NT2/D1 (cell line): ENCODE data around the gene CRB1.

Experiments used
- DNase-seq: peaks from one replicate; pipeline ENCODE4 v3.0.0-alpha.2; 2011; ENCODE audit warnings: low read depth, low spot score
- H3K27me3 ChIP-seq: 2 replicates; pipeline ENCODE4 v1.6.0; 2011; ENCODE audit warnings: mild to moderate bottlenecking; ENCODE audit not compliant: insufficient read length, insufficient read depth
- H3K36me3 ChIP-seq: 2 replicates; pipeline ENCODE4 v1.6.1; 2011; ENCODE audit warnings: mild to moderate bottlenecking, low read length, mixed read lengths; ENCODE audit not compliant: insufficient read depth, insufficient read length
- H3K4me1 ChIP-seq: 2 replicates; pipeline ENCODE4 v1.5.1; 2011; ENCODE audit not compliant: insufficient read depth, insufficient read length
- H3K4me3 ChIP-seq: 2 replicates; pipeline ENCODE4 v1.5.1; 2011; ENCODE audit warnings: low read depth; ENCODE audit not compliant: insufficient read length
- H3K9ac ChIP-seq: 2 replicates; pipeline ENCODE4 v1.6.0; 2011; ENCODE audit warnings: low read depth; ENCODE audit not compliant: insufficient read length
- H3K9me3 ChIP-seq: 2 replicates; pipeline ENCODE4 v1.5.1; 2011; ENCODE audit warnings: mild to moderate bottlenecking, low read length; ENCODE audit not compliant: insufficient read depth
- SUZ12 ChIP-seq: IDR thresholded peaks from 2 replicates; pipeline ENCODE4 v1.6.1; 2011; ENCODE audit not compliant: insufficient read length, insufficient read depth; ENCODE audit errors: extremely low read depth
- YY1 ChIP-seq: IDR thresholded peaks from 2 replicates; pipeline ENCODE4 v1.6.1; 2011; ENCODE audit not compliant: insufficient read length, insufficient read depth
- ZNF274 ChIP-seq: IDR thresholded peaks from 2 replicates; pipeline ENCODE4 v1.6.1; 2011; ENCODE audit warnings: mild to moderate bottlenecking, low read depth, low read length

The CRB1 gene

DNA sequence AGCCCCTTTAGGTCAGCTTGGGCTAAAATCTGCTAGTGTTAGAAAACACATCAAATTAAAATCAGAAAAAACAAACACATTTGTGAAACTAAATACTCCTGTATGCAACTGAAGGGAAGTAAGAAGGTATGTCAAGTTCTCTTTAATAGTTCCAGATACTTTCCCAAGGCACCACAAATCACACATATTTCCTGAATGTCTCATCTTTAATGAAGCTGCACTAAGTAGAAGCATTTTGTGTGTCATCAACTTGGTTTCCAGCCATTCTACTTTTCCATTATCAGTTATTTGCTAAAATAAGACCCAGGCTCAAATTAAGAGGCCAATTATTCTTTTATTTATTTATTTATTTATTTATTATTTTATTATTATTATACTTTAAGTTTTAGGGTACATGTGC lies 34.7 kb downstream of the CRB1 start:
- H3K4me3 ChIP-seq: no peak overlapping the region
- no peaks in the 10 kb centered on the region for H3K36me3 ChIP-seq
- no peaks in the 10 kb centered on the region for H3K9me3 ChIP-seq
- TF ChIP-seq SUZ12: no peak
- TF ChIP-seq YY1: no peak
- no peak for TF ChIP-seq ZNF274
- H3K27me3 ChIP-seq: no peaks in the 10 kb centered on the region
- H3K9ac ChIP-seq: no peak overlapping the region
- no peaks in the 10 kb centered on the region for H3K4me1 ChIP-seq
- no peak for DNase-seq

DNA sequence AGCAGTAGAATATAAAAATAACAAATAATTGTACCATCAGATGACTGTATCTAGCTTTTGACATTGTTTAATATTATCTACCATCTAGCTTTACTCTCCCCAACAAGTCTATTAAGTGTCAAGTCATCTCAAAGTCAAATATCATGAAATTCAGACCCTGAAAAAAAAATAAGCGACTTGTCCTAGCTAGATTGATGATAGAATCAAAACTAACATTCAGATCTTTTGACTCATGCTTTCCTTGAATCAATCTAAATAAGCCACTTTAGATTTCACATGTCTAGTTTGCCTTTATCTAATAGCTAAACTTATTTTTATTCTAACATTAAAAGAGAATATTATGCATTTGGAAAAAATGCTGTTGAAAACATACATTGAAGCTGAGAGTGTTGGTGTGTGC lies 35.4 kb downstream of the CRB1 start:
- no peak for TF ChIP-seq SUZ12
- TF ChIP-seq YY1: no peak
- TF ChIP-seq ZNF274: no peak
- Histone ChIP-seq H3K4me3 (no peak overlapping the region), H3K9ac (no peak overlapping the region), H3K9me3 (0 out of 2 replicates have a peak, but pooled peaks cover 3% of the 10 kb centered on the region), H3K27me3 (no peaks in the 10 kb centered on the region), H3K4me1 (no peaks in the 10 kb centered on the region), H3K36me3 (no peaks in the 10 kb centered on the region)
- DNase-seq: no peak

DNA sequence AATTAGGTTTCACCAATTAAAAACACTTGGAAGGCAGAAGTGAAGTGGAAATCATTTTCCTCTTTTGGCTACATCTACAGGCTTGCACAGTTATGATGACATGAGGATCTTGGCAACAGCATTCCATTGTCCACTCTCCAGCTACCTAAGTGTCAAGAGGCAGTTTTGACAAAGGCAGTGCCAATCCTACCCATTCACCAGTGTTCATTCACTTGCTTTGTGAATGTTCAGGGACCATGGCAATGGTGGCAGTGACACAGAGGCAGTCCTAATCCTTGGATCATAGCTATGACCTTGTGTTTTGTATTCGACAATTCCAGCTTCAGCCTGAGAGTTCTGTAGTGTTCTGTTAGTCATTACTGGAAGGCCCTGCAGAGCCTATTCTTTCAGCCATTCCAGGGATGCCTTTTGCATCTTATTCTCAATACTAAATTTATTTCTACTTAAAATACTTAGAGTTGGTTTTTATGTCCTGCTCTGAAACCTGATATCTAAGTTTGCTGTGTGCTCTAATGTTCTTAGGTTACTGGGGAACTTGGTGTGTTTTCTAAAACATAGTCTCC lies 36.7 kb downstream of the CRB1 start:
- DNase-seq: no peak
- TF ChIP-seq SUZ12 (no peak), YY1 (no peak), ZNF274 (no peak)
- H3K27me3 ChIP-seq: no peaks in the 10 kb centered on the region

DNA sequence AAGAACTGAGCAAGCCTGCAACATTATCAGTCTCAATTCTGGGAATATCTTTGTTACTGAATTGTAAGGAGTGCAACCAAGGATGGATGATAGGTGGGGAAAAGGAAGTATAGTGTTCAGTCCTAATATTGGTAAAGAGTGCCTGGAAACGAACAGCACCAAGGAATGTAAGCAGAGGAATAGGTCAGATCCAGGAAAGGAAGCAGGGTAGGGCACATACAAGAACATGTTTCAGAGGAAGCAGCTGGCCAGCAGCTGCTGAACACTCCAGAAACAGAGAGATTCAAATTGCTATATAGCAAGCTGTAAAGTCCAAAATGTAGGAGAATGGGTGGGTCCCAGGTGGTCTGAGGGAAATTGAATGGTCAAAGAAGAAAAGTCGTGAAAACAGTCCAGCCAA lies 37.9 kb downstream of the CRB1 start:
- H3K4me3 ChIP-seq: no peak overlapping the region
- no peaks in the 10 kb centered on the region for H3K4me1 ChIP-seq
- DNase-seq: no peak
- no peak overlapping the region for H3K9ac ChIP-seq
- H3K27me3 ChIP-seq: no peaks in the 10 kb centered on the region
- H3K9me3 ChIP-seq: 0 out of 2 replicates have a peak, but pooled peaks cover 3% of the 10 kb centered on the region
- no peaks in the 10 kb centered on the region for H3K36me3 ChIP-seq
- TF ChIP-seq ZNF274: no peak
- TF ChIP-seq YY1: no peak
- TF ChIP-seq SUZ12: no peak

More for the DNA sequence above, 36.7 kb downstream of the CRB1 start:
- H3K9me3 ChIP-seq: 0 out of 2 replicates have a peak, but pooled peaks cover 3% of the 10 kb centered on the region
- H3K36me3 ChIP-seq: no peaks in the 10 kb centered on the region
- no peak overlapping the region for H3K9ac ChIP-seq
- H3K4me1 ChIP-seq: no peaks in the 10 kb centered on the region
- H3K4me3 ChIP-seq: no peak overlapping the region

DNA sequence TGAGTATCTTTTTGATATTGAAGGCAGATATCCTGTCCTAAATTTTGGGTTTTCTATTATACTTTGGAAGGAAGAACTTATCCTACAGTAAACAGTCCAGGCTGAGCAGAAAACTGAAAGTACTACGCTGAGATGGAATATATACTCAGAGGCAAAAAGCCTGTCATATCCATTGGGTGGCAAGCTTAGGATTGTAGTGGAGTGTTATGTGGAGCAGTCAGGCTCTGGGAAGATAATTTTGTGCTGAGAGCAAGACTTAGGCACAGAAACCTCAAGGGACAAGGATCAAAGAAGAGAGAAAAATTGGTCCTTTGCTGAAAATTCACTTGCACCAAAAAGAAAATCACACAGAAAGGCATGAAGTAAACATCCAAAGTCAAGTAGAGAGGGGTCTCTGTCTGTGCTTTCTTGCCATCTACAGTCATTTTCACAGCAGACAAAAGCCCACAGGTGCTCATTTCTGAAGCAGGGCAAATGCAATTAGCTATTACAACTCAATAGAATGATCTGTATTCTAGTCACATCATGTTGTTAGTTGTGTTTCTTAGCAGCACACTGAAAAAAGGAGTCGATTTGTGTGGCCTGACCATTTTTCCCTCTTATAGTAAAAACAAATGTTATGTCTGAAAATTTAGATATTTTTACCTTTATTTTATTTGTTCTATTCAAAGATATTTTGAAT lies 38.5 kb downstream of the CRB1 start:
- H3K27me3 ChIP-seq: no peaks in the 10 kb centered on the region
- TF ChIP-seq SUZ12 (no peak), ZNF274 (no peak), YY1 (no peak)
- H3K36me3 ChIP-seq: no peaks in the 10 kb centered on the region
- H3K9ac ChIP-seq: no peak overlapping the region
- H3K4me1 ChIP-seq: no peaks in the 10 kb centered on the region
- 0 out of 2 replicates have a peak, but pooled peaks cover 3% of the 10 kb centered on the region for H3K9me3 ChIP-seq
- H3K4me3 ChIP-seq: no peak overlapping the region
- DNase-seq: no peak

DNA sequence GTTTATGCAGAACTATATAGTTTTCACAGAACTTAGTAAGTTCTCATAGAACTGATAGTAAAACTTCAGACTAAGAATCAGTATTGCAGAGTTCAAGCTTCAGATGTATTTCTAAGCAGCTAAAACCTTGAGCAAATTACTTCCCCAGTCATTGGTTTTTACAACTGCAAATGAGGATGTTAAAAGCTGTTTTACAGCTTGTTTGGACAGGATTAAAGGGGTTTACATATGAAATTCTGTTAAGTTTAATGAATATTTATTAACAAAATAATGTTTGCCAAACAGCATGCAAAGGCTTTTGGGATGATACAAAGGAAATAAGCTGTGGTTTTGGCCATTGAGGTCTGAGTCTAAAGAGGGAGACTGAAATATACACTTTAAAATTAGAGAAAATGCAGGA lies 39.1 kb downstream of the CRB1 start:
- Histone ChIP-seq H3K9me3 (0 out of 2 replicates have a peak, but pooled peaks cover 3% of the 10 kb centered on the region), H3K36me3 (no peaks in the 10 kb centered on the region), H3K27me3 (no peaks in the 10 kb centered on the region), H3K9ac (no peak overlapping the region), H3K4me3 (no peak overlapping the region), H3K4me1 (no peaks in the 10 kb centered on the region)
- TF ChIP-seq SUZ12 (no peak), ZNF274 (no peak), YY1 (no peak)
- no peak for DNase-seq

DNA sequence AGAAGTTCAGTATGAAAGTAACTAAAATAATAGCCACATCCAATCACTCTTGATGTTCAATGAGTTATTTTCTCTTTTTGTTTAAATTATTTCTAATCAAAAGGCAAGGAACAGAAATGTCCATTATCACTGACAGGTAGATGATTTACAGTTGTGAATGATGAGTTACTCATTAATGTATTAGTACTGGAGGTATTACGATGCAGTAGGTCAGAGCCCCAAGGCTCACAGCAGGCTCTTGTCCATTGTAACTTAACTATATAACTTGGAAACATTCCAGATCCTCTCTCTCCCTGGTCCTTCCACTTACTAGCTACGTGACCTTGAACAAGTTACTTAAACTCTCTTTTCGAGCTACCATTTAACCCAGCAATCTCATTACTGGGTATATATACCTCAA lies 39.5 kb downstream of the CRB1 start:
- no peak for DNase-seq
- Histone ChIP-seq H3K27me3 (no peaks in the 10 kb centered on the region), H3K9ac (no peak overlapping the region), H3K4me1 (no peaks in the 10 kb centered on the region), H3K9me3 (0 out of 2 replicates have a peak, but pooled peaks cover 3% of the 10 kb centered on the region), H3K36me3 (no peaks in the 10 kb centered on the region), H3K4me3 (no peak overlapping the region)
- TF ChIP-seq ZNF274 (no peak), YY1 (no peak), SUZ12 (no peak)
